Trophoblast cell (in vitro differentiated cells and primary cell): ENCODE data around the gene C11orf98.
"Not testable (repeated sequence)": the region's sequence is repeated elsewhere in the genome, so short reads cannot be mapped to it uniquely, and the experiment has no call there.

Experiments
- DNase-seq, 2 donors: peaks; one replicate each; pipeline ENCODE4 v3.0.0-alpha.2; 2016
- H2AFZ ChIP-seq: 2 replicates; pipeline ENCODE4 v1.6.1; 2013; ENCODE audit warnings: low read length, moderate library complexity, mild to moderate bottlenecking; ENCODE audit not compliant: insufficient read depth, poor library complexity
- H2AK5ac ChIP-seq: 2 replicates; pipeline ENCODE4 v1.6.1; 2013; ENCODE audit warnings: mild to moderate bottlenecking, low read length
- H2BK120ac ChIP-seq: 2 replicates; pipeline ENCODE4 v1.6.1; 2013; ENCODE audit warnings: low read length, mild to moderate bottlenecking, moderate library complexity; ENCODE audit not compliant: insufficient read depth, poor library complexity
- H2BK12ac ChIP-seq: 2 replicates; pipeline ENCODE4 v1.6.1; 2013; ENCODE audit warnings: mild to moderate bottlenecking, low read length, moderate library complexity
- H2BK5ac ChIP-seq: 2 replicates; pipeline ENCODE4 v1.6.1; 2013; ENCODE audit warnings: low read length, low read depth, moderate library complexity, mild to moderate bottlenecking; ENCODE audit not compliant: poor library complexity
- H3K14ac ChIP-seq: 2 replicates; pipeline ENCODE4 v1.6.1; 2013; ENCODE audit warnings: mild to moderate bottlenecking, low read length
- H3K18ac ChIP-seq: 2 replicates; pipeline ENCODE4 v1.6.1; 2013; ENCODE audit warnings: mild to moderate bottlenecking, low read length
- H3K23ac ChIP-seq: 2 replicates; pipeline ENCODE4 v1.6.1; 2013; ENCODE audit warnings: low read length
- H3K27ac ChIP-seq: 2 replicates; pipeline ENCODE4 v1.5.1; 2013; ENCODE audit warnings: low read depth, mild to moderate bottlenecking, inconsistent platforms, low read length, moderate library complexity
- H3K27me3 ChIP-seq: 2 replicates; pipeline ENCODE4 v1.6.1; 2013; ENCODE audit warnings: inconsistent platforms, mild to moderate bottlenecking, low read length, moderate library complexity; ENCODE audit not compliant: insufficient read depth
- H3K36me3 ChIP-seq, 2 experiments: 1 replicate in 1 of 2; 2 replicates in 1 of 2; pipeline ENCODE4 v1.6.1; 2013; ENCODE audit warnings: low read length in 2 of 2, mild to moderate bottlenecking in 2 of 2, moderate library complexity in 1 of 2; ENCODE audit not compliant: insufficient read depth in 2 of 2, control insufficient read depth in 1 of 2
- H3K4ac ChIP-seq: 2 replicates; pipeline ENCODE4 v1.6.1; 2013; ENCODE audit warnings: low read depth, mild to moderate bottlenecking, low read length, moderate library complexity
- H3K4me1 ChIP-seq, 2 experiments: 1 replicate in 1 of 2; 2 replicates in 1 of 2; pipeline ENCODE4 v1.6.1; 2013; ENCODE audit warnings: low read length in 2 of 2, mild to moderate bottlenecking in 2 of 2, moderate library complexity in 1 of 2; ENCODE audit not compliant: insufficient read depth in 2 of 2, control insufficient read depth in 1 of 2
- H3K4me2 ChIP-seq: 2 replicates; pipeline ENCODE4 v1.6.1; 2013; ENCODE audit warnings: inconsistent platforms, mild to moderate bottlenecking, low read length, moderate library complexity
- H3K4me3 ChIP-seq: 2 replicates; pipeline ENCODE4 v1.5.1; 2013; ENCODE audit warnings: mild to moderate bottlenecking, low read depth, low read length, inconsistent platforms
- H3K79me1 ChIP-seq: one replicate; pipeline ENCODE4 v1.6.1; 2013; ENCODE audit warnings: low read length
- H3K79me2 ChIP-seq: 2 replicates; pipeline ENCODE4 v1.6.1; 2013; ENCODE audit warnings: low read length, mild to moderate bottlenecking; ENCODE audit not compliant: control insufficient read depth, insufficient read depth, poor library complexity
- H3K9ac ChIP-seq: 2 replicates; pipeline ENCODE4 v1.6.1; 2013; ENCODE audit warnings: mild to moderate bottlenecking, low read length
- H3K9me3 ChIP-seq: 2 replicates; pipeline ENCODE4 v1.6.1; 2013; ENCODE audit warnings: low read depth, mild to moderate bottlenecking, control low read depth, inconsistent platforms, low read length; ENCODE audit not compliant: insufficient read depth
- H4K12ac ChIP-seq: 2 replicates; pipeline ENCODE4 v1.6.1; 2013; ENCODE audit warnings: low read depth, mild to moderate bottlenecking, low read length, moderate library complexity
- H4K8ac ChIP-seq: 2 replicates; pipeline ENCODE4 v1.6.1; 2013; ENCODE audit warnings: low read depth, mild to moderate bottlenecking, low read length, moderate library complexity
- H4K91ac ChIP-seq: one replicate; pipeline ENCODE4 v1.6.1; 2013; ENCODE audit warnings: low read depth, mild to moderate bottlenecking, low read length, moderate library complexity
- WGBS: extraction: QIAGEN DNeasy Blood & Tissue Kit; methylation state at CpG from one replicate; pipeline ENCODE4 v1.1.7; 2013; ENCODE audit warnings: missing lambda C conversion rate; ENCODE audit not compliant: insufficient read length, insufficient coverage; ENCODE audit errors: extremely low coverage; 5-methylcytosine and 5-hydroxymethylcytosine counted together

Gene C11orf98

GRCh38 chr11:62677156-62677555 is 12.1 kb upstream of the C11orf98 start:
- Histone ChIP-seq H4K12ac (no peak overlapping the region), H4K8ac (no peak overlapping the region), H2BK120ac (no peak overlapping the region), H3K23ac (no peak overlapping the region), H3K4me1 (peaks cover 6 to 9% of the 10 kb centered on the region in 2 experiments), H3K18ac (no peak overlapping the region), H3K79me1 (peaks cover 6% of the 10 kb centered on the region), H2BK5ac (no peak overlapping the region), H2BK12ac (no peak overlapping the region), H3K27me3 (no peaks in the 10 kb centered on the region), H3K14ac (no peak overlapping the region), H3K27ac (no peak overlapping the region), H3K36me3 (peaks cover 19 to 21% of the 10 kb centered on the region in 2 experiments), H4K91ac (no peak overlapping the region), H3K4ac (no peak overlapping the region), H2AFZ (no peak overlapping the region), H3K4me3 (no peak overlapping the region), H3K9me3 (peaks cover 3% of the 10 kb centered on the region), H3K4me2 (no peak overlapping the region), H3K9ac (no peak overlapping the region), H3K79me2 (peaks cover 6% of the 10 kb centered on the region), H2AK5ac (no peak overlapping the region)
- DNase-seq = no peak
- WGBS = no CpG with 5 or more reads among the region's 6 CpGs

- Histone ChIP-seq H4K91ac (no peak overlapping the region), H3K27me3 (no peaks in the 10 kb centered on the region), H3K9ac (no peak overlapping the region), H3K4me2 (no peak overlapping the region), H2BK12ac (no peak overlapping the region), H2AK5ac (no peak overlapping the region), H3K4me1 (peaks cover 6 to 9% of the 10 kb centered on the region in 2 experiments), H3K4me3 (no peak overlapping the region), H3K9me3 (peaks cover 3% of the 10 kb centered on the region), H3K79me2 (peaks cover 9% of the 10 kb centered on the region), H4K12ac (no peak overlapping the region), H4K8ac (no peak overlapping the region), H2BK120ac (no peak overlapping the region), H3K18ac (no peak overlapping the region), H3K23ac (no peak overlapping the region), H2BK5ac (no peak overlapping the region), H3K36me3 (peaks cover 19 to 21% of the 10 kb centered on the region in 2 experiments), H3K79me1 (peaks cover 10% of the 10 kb centered on the region), H3K14ac (no peak overlapping the region), H2AFZ (no peak overlapping the region), H3K27ac (no peak overlapping the region), H3K4ac (peak overlapping the region; percentile 19)
- no peak for DNase-seq
- no CpG with 5 or more reads among the region's 6 CpGs for WGBS
These were observed 11.7 kb upstream of the C11orf98 start for GRCh38 chr11:62676698-62677097.

DNA sequence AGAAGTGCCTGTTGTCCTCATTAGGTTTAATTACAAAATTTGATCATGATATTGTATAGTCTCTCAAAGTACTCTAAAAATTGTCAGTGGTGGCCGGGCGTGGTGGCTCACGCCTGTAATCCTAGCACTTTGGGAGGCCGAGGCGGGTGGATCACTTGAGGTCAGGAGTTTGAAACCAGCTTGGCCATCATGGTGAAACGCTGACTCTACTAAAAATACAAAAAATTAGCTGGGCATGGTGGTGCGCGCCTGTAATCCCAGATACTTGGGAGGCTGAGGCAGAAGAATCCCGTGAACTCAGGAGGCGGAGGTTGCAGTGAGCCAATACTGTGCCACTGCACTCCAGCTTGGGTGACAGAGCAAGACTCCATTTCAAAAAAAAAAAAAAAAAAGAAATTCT is 10.4 kb upstream of the C11orf98 start:
- not testable (repeated sequence) for H3K14ac ChIP-seq, H2BK12ac ChIP-seq, H2AK5ac ChIP-seq, H3K4me2 ChIP-seq, H3K9me3 ChIP-seq, H3K4me1 ChIP-seq, H3K27ac ChIP-seq, H3K27me3 ChIP-seq, H3K18ac ChIP-seq, DNase-seq, H2BK5ac ChIP-seq, H4K12ac ChIP-seq, H3K4ac ChIP-seq, H4K8ac ChIP-seq, H3K4me3 ChIP-seq, H3K23ac ChIP-seq, H2BK120ac ChIP-seq, H3K9ac ChIP-seq, H4K91ac ChIP-seq, H2AFZ ChIP-seq
- WGBS = no CpG with 5 or more reads among the region's 10 CpGs
- Histone ChIP-seq H3K79me2 (peaks cover 12% of the 10 kb centered on the region), H3K36me3 (peaks cover 19 to 21% of the 10 kb centered on the region in 2 experiments), H3K79me1 (peaks cover 17% of the 10 kb centered on the region)

DNA sequence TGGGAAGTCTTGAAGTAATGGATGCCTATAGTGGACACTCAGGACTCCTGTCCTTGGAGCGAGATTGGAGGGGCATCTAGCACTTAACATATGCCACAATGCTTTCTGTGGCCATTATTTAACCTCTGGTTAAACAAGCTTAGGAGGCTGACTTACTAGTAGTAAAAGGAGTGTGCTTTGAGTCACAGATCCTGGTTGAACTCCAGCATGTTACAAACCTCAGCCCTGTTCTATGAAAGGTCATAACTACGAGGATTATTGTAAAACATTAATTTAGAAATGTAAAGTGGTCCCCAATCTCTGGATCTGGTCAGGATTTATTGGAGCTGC is 8.2 kb upstream of the C11orf98 start:
- H3K27ac ChIP-seq = no peak overlapping the region
- no peak overlapping the region for H3K4me2 ChIP-seq
- H2BK12ac ChIP-seq = no peak overlapping the region
- peaks cover 12% of the 10 kb centered on the region for H3K79me1 ChIP-seq
- H3K9ac ChIP-seq = no peak overlapping the region
- no peak overlapping the region for H2AK5ac ChIP-seq
- H3K9me3 ChIP-seq = peaks cover 2% of the 10 kb centered on the region
- H3K36me3 ChIP-seq = peaks cover 19 to 24% of the 10 kb centered on the region in 2 experiments
- H2BK5ac ChIP-seq = no peak overlapping the region
- no peak overlapping the region for H3K4me3 ChIP-seq
- H3K4me1 ChIP-seq = peaks cover 6% of the 10 kb centered on the region in 2 experiments
- H3K18ac ChIP-seq = no peak overlapping the region
- no peak overlapping the region for H4K12ac ChIP-seq
- peaks cover 6% of the 10 kb centered on the region for H3K79me2 ChIP-seq
- no peak overlapping the region for H2BK120ac ChIP-seq
- DNase-seq = no peak
- no peak overlapping the region for H3K14ac ChIP-seq
- H3K23ac ChIP-seq = no peak overlapping the region
- H2AFZ ChIP-seq = no peak overlapping the region
- no peak overlapping the region for H4K8ac ChIP-seq
- H4K91ac ChIP-seq = no peak overlapping the region
- H3K4ac ChIP-seq = no peak overlapping the region
- H3K27me3 ChIP-seq = no peaks in the 10 kb centered on the region
- WGBS = no CpG with 5 or more reads among the region's 2 CpGs
